IMR-90 (cell line): ENCODE data around the gene SMC5. TPM values are rescaled to one million over a fixed set of nuclear protein-coding genes. Genes with fewer than 3 reads are reported as not detected.
A peak's percentile ranks its signal among the peaks of the same experiment; 100 is the strongest.

Experiments used
- ATAC-seq: fragments of 200-7000 bp; cut with Tn5 transposase; 2 replicates; pipeline ENCODE4 v1.9.1; 2020; ENCODE audit warnings: low read depth, mild to moderate bottlenecking, moderate library complexity
- BruUV-seq: library from RNA; stranded (reverse); fragments of 400-500 nt; replicated peaks from 2 replicates; lab custom pipeline; 2021; lab: Mats Ljungman, UMichigan
- CTCF ChIA-PET: fragments of 300-600 bp; formaldehyde crosslinking; extraction: SDS; loops from one replicate; lab custom pipeline; 2021; ENCODE audit warnings: antibody characterized with exemption; lab: Yijun Ruan, JAX
- POLR2A ChIA-PET: fragments of 300-600 bp; sonication (Branson Sonifier 250); formaldehyde crosslinking; loops from one replicate; lab custom pipeline; 2022; ENCODE audit warnings: antibody characterized with exemption; ENCODE audit not compliant: unreplicated experiment; lab: Charles Lee
- DNase-seq: peaks from one replicate; pipeline ENCODE4 v3.0.0; 2013
- H2AFZ ChIP-seq: replicated peaks from 2 replicates; pipeline ENCODE3; 2013; ENCODE audit warnings: low read length, mild to moderate bottlenecking; ENCODE audit not compliant: poor library complexity
- H2AK5ac ChIP-seq: 2 replicates; pipeline ENCODE4 v1.6.1; 2013; ENCODE audit warnings: low read depth, low read length, inconsistent platforms
- H2AK9ac ChIP-seq: replicated peaks from 2 replicates; pipeline ENCODE3; 2013; ENCODE audit warnings: mild to moderate bottlenecking, low read depth, low read length, moderate library complexity; ENCODE audit not compliant: poor library complexity
- H2BK120ac ChIP-seq: 2 replicates; pipeline ENCODE4 v1.6.1; 2013; ENCODE audit warnings: low read depth, low read length, inconsistent platforms
- H2BK15ac ChIP-seq: 3 replicates; pipeline ENCODE4 v1.6.1; 2013; ENCODE audit warnings: low read depth, low read length, inconsistent platforms
- H2BK20ac ChIP-seq: 2 replicates; pipeline ENCODE4 v1.6.1; 2013; ENCODE audit warnings: low read depth, mild to moderate bottlenecking, inconsistent platforms, low read length, moderate library complexity
- H2BK5ac ChIP-seq: 2 replicates; pipeline ENCODE4 v1.6.1; 2013; ENCODE audit warnings: mild to moderate bottlenecking, low read depth, low read length, inconsistent platforms; ENCODE audit not compliant: poor library complexity, severe bottlenecking
- H3K14ac ChIP-seq: replicated peaks from 2 replicates; pipeline ENCODE4 v1.6.1; 2013; ENCODE audit warnings: low read depth, low read length, inconsistent platforms
- H3K18ac ChIP-seq: 2 replicates; pipeline ENCODE4 v1.6.1; 2013; ENCODE audit warnings: low read depth, low read length, control low read depth
- H3K23ac ChIP-seq: 2 replicates; pipeline ENCODE4 v1.6.1; 2013; ENCODE audit warnings: low read depth, low read length, inconsistent platforms
- H3K27ac ChIP-seq: 2 replicates; pipeline ENCODE4 v1.5.1; 2013; ENCODE audit warnings: mild to moderate bottlenecking, control low read depth, low read length; ENCODE audit not compliant: insufficient read depth
- H3K27me3 ChIP-seq: 2 replicates; pipeline ENCODE4 v1.6.1; 2013; ENCODE audit warnings: low read length; ENCODE audit not compliant: control insufficient read depth, insufficient read depth
- H3K36me3 ChIP-seq: 2 replicates; pipeline ENCODE4 v1.6.1; 2013; ENCODE audit warnings: low read length, mixed read lengths; ENCODE audit not compliant: control insufficient read depth, insufficient read depth
- H3K4ac ChIP-seq: 2 replicates; pipeline ENCODE4 v1.6.1; 2013; ENCODE audit warnings: low read depth, low read length, inconsistent platforms
- H3K4me1 ChIP-seq: 2 replicates; pipeline ENCODE4 v1.6.1; 2013; ENCODE audit warnings: low read length, mixed read lengths; ENCODE audit not compliant: control insufficient read depth, insufficient read depth
- H3K4me2 ChIP-seq: 2 replicates; pipeline ENCODE4 v1.6.1; 2013; ENCODE audit warnings: low read depth, mild to moderate bottlenecking, control low read depth, low read length, moderate library complexity
- H3K4me3 ChIP-seq: 2 replicates; pipeline ENCODE4 v1.5.1; 2013; ENCODE audit warnings: low read depth, mild to moderate bottlenecking, control low read depth, low read length, moderate library complexity; ENCODE audit not compliant: insufficient read depth
- H3K56ac ChIP-seq: 2 replicates; pipeline ENCODE4 v1.6.1; 2013; ENCODE audit warnings: low read length, inconsistent platforms; ENCODE audit not compliant: insufficient read depth; ENCODE audit errors: extremely low read depth
- H3K79me1 ChIP-seq, 2 experiments: 2 replicates each; pipeline ENCODE4 v1.6.1; 2013; ENCODE audit warnings: low read length in 2 of 2, inconsistent platforms in 1 of 2, low read depth in 1 of 2
- H3K9ac ChIP-seq: 2 replicates; pipeline ENCODE4 v1.6.1; 2013; ENCODE audit warnings: low read depth, low read length, control low read depth
- H3K9me1 ChIP-seq: 2 replicates; pipeline ENCODE4 v1.6.1; 2013; ENCODE audit warnings: low read length, inconsistent platforms; ENCODE audit not compliant: insufficient read depth
- H3K9me3 ChIP-seq: 2 replicates; pipeline ENCODE4 v1.6.1; 2013; ENCODE audit warnings: low read length; ENCODE audit not compliant: control insufficient read depth, insufficient read depth
- H4K20me1 ChIP-seq: 2 replicates; pipeline ENCODE4 v1.6.1; 2013; ENCODE audit warnings: low read length, inconsistent platforms; ENCODE audit not compliant: insufficient read depth
- H4K5ac ChIP-seq: 2 replicates; pipeline ENCODE4 v1.6.1; 2013; ENCODE audit warnings: mild to moderate bottlenecking, low read depth, low read length, control low read depth
- H4K8ac ChIP-seq, 2 experiments: 2 replicates each; pipeline ENCODE4 v1.6.1; 2013; ENCODE audit warnings: low read depth in 2 of 2, low read length in 2 of 2, control low read depth in 1 of 2, inconsistent platforms in 1 of 2
- H4K91ac ChIP-seq: 2 replicates; pipeline ENCODE4 v1.6.1; 2013; ENCODE audit warnings: low read depth, low read length, inconsistent platforms; ENCODE audit not compliant: insufficient read depth
- BHLHE40 ChIP-seq: fragments of 150-350 bp; IDR thresholded peaks from 2 replicates; pipeline ENCODE4 v1.6.1; 2016; ENCODE audit warnings: mild to moderate bottlenecking, low read depth, low read length
- CEBPB ChIP-seq: IDR thresholded peaks from 2 replicates; pipeline ENCODE4 v1.6.1; 2012; ENCODE audit warnings: low read depth, low read length, improper control_type of control experiment
- CHD1 ChIP-seq: IDR thresholded peaks from 2 replicates; pipeline ENCODE4 v1.6.1; 2012; ENCODE audit warnings: low read depth, low read length, improper control_type of control experiment
- FOS ChIP-seq: fragments of 150-350 bp; IDR thresholded peaks from 2 replicates; pipeline ENCODE4 v1.6.1; 2016; ENCODE audit warnings: low read depth, low read length
- MAFK ChIP-seq: IDR thresholded peaks from 2 replicates; pipeline ENCODE4 v1.6.1; 2012; ENCODE audit warnings: low read depth, low read length, improper control_type of control experiment
- MAZ ChIP-seq: IDR thresholded peaks from 2 replicates; pipeline ENCODE4 v1.6.1; 2012; ENCODE audit warnings: low read depth, mild to moderate bottlenecking, low read length, improper control_type of control experiment, moderate library complexity, borderline replicate concordance
- MXI1 ChIP-seq: IDR thresholded peaks from 2 replicates; pipeline ENCODE4 v1.6.1; 2012; ENCODE audit warnings: low read depth, mild to moderate bottlenecking, low read length, moderate library complexity, borderline replicate concordance
- NFE2L2 ChIP-seq: fragments of 150-350 bp; IDR thresholded peaks from 2 replicates; pipeline ENCODE4 v1.6.1; 2016; ENCODE audit warnings: low read depth, mild to moderate bottlenecking, low read length
- POLR2A ChIP-seq: IDR thresholded peaks from 2 replicates; pipeline ENCODE4 v1.6.1; 2012; ENCODE audit warnings: mild to moderate bottlenecking, low read depth, low read length
- RAD21 ChIP-seq: IDR thresholded peaks from 2 replicates; pipeline ENCODE4 v1.6.1; 2012; ENCODE audit warnings: low read length, improper control_type of control experiment
- RFX5 ChIP-seq: IDR thresholded peaks from 2 replicates; pipeline ENCODE4 v1.8.0; 2012; ENCODE audit warnings: low read depth, mild to moderate bottlenecking, low read length, moderate library complexity
- SMC3 ChIP-seq: fragments of 150-350 bp; IDR thresholded peaks from 2 replicates; pipeline ENCODE4 v1.6.1; 2016; ENCODE audit warnings: low read depth, mild to moderate bottlenecking, antibody characterized with exemption, low read length, moderate library complexity
- USF2 ChIP-seq: fragments of 150-350 bp; IDR thresholded peaks from 2 replicates; pipeline ENCODE4 v1.6.1; 2017; ENCODE audit warnings: mild to moderate bottlenecking, antibody characterized with exemption, low read length, low read depth
- WGBS, 2 experiments: methylation state at CpG; one replicate each; pipeline versions ENCODE4 v1.1.5 to v1.1.7; 2013; ENCODE audit warnings: missing lambda C conversion rate in 2 of 2; ENCODE audit not compliant: insufficient read length in 1 of 2; ENCODE audit errors: extremely low coverage in 2 of 2; 5-methylcytosine and 5-hydroxymethylcytosine counted together
- dilution Hi-C: fragments of 300-500 bp; cut with HindIII; formaldehyde crosslinking; loops from one replicate; pipeline ENCODE4 v1.14.3; 2018; ENCODE audit warnings: low sequenced_read_pairs; ENCODE audit not compliant: unreplicated experiment
- in situ Hi-C: fragments of 300-500 bp; cut with MboI; formaldehyde crosslinking; loops from 3 replicates; pipeline ENCODE4 v1.14.3; 2019; ENCODE audit warnings: low sequenced_read_pairs, inconsistent platforms, mixed read lengths
- intact Hi-C: fragments of 100-400 bp; cut with micrococcal nuclease; formaldehyde crosslinking; loops from 2 replicates; pipeline ENCODE4 v1.10.0; 2022
- polyA plus RNA-seq, 3 experiments: library from polyadenylated mRNA; depleted of rRNA; stranded (reverse); fragments of >200 nt; gene quantifications; 2 replicates each; pipeline ENCODE4 v1.2.3, GENCODE V29; 2012; ENCODE audit warnings: low replicate concordance in 1 of 3
- total RNA-seq: library from RNA; depleted of rRNA; stranded (reverse); fragments of >200 nt; gene quantifications from 2 replicates; pipeline ENCODE4 v1.2.3, GENCODE V29; 2012
- TF ChIP-seq, protein P1 (sequence below): fragments of 150-350 bp; IDR thresholded peaks from 2 replicates; pipeline ENCODE4 v1.6.1; 2016; ENCODE audit warnings: low read depth, mild to moderate bottlenecking, low read length, moderate library complexity, borderline replicate concordance
- TF ChIP-seq, protein P2 (sequence below): conservative IDR thresholded peaks from 2 replicates; pipeline ENCODE4 v1.5.1; 2012; ENCODE audit warnings: mild to moderate bottlenecking, low read depth, low read length, improper control_type of control experiment

The SMC5 gene
- total and polyA plus RNA-seq, 2 of the 4 experiments (the other 2 are of a cell fraction) = 12.0 to 13.3 TPM

- peak overlapping the region; percentile 85 for H4K5ac ChIP-seq
- no CpG with 5 or more reads among the region's 3 CpGs for WGBS, 2 experiments
- H3K9me1 ChIP-seq = 0 out of 2 replicates have a peak, but pooled peaks cover 3% of the 10 kb centered on the region
- BruUV-seq = no TSS peak
- peaks cover 14% of the 10 kb centered on the region for H4K20me1 ChIP-seq
- CTCF ChIA-PET = interaction anchor here (0.9 to 2.9 kb wide), 3 partner anchors 137 to 345 kb away, joined by 3 to 8 read pairs (median 6); no protein-coding TSS in a partner anchor
- peak overlapping the region; percentile 93 for H2BK5ac ChIP-seq
- in situ Hi-C loops = no loop called here
- no peaks in the 10 kb centered on the region for H3K27me3 ChIP-seq
- H2AFZ ChIP-seq = peak overlapping the region; percentile 38
- DNase-seq = no peak
- peak overlapping the region; percentile 99 for H3K23ac ChIP-seq
- intact Hi-C loops = loop anchor here (2.0 to 10.0 kb wide), 2 partner anchors 157 to 283 kb away; partner anchors contain the start of gene KLF9
- H3K4me1 ChIP-seq = peaks cover 23% of the 10 kb centered on the region
- peak overlapping the region; percentile 83; the same call in 1 of the 2 replicates for H3K18ac ChIP-seq
- H3K4me3 ChIP-seq = peak overlapping the region; percentile 11; the same call in 1 of the 2 replicates
- peak overlapping the region; percentile 97 for H4K91ac ChIP-seq
- peak overlapping the region; percentile 99 for H3K14ac ChIP-seq
- peak overlapping the region; percentile 2 for H2AK9ac ChIP-seq
- TF ChIP-seq CEBPB (no peak), RAD21 (no peak), POLR2A (no peak), NFE2L2 (no peak), RFX5 (no peak), USF2 (no peak), MAZ (no peak), MXI1 (no peak), CHD1 (no peak), BHLHE40 (no peak), SMC3 (no peak), MAFK (no peak), FOS (no peak)
- TF ChIP-seq, protein P1, sequence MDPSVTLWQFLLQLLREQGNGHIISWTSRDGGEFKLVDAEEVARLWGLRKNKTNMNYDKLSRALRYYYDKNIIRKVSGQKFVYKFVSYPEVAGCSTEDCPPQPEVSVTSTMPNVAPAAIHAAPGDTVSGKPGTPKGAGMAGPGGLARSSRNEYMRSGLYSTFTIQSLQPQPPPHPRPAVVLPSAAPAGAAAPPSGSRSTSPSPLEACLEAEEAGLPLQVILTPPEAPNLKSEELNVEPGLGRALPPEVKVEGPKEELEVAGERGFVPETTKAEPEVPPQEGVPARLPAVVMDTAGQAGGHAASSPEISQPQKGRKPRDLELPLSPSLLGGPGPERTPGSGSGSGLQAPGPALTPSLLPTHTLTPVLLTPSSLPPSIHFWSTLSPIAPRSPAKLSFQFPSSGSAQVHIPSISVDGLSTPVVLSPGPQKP = no peak
- TF ChIP-seq, protein P2, sequence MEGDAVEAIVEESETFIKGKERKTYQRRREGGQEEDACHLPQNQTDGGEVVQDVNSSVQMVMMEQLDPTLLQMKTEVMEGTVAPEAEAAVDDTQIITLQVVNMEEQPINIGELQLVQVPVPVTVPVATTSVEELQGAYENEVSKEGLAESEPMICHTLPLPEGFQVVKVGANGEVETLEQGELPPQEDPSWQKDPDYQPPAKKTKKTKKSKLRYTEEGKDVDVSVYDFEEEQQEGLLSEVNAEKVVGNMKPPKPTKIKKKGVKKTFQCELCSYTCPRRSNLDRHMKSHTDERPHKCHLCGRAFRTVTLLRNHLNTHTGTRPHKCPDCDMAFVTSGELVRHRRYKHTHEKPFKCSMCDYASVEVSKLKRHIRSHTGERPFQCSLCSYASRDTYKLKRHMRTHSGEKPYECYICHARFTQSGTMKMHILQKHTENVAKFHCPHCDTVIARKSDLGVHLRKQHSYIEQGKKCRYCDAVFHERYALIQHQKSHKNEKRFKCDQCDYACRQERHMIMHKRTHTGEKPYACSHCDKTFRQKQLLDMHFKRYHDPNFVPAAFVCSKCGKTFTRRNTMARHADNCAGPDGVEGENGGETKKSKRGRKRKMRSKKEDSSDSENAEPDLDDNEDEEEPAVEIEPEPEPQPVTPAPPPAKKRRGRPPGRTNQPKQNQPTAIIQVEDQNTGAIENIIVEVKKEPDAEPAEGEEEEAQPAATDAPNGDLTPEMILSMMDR = no peak
- H3K9me3 ChIP-seq = 0 out of 2 replicates have a peak, but pooled peaks cover 2% of the 10 kb centered on the region
- peak overlapping the region; percentile 81 for H3K4me2 ChIP-seq
- peak overlapping the region; percentile 99 to 100 for H4K8ac ChIP-seq
- peak overlapping the region; percentile 71 for H2AK5ac ChIP-seq
- no peak for ATAC-seq
- H2BK120ac ChIP-seq = peak overlapping the region; percentile 89
- H3K9ac ChIP-seq = peak overlapping the region; percentile 98
- peaks cover 9% of the 10 kb centered on the region; the same call in 1 of the 2 replicates for H3K36me3 ChIP-seq
- H3K56ac ChIP-seq = peak overlapping the region; percentile 98
- peak overlapping the region; percentile 30 for H2BK20ac ChIP-seq
- 0 out of 3 replicates have a peak overlapping the region, but pooled peaks have one; percentile 56 for H2BK15ac ChIP-seq
- H3K4ac ChIP-seq = peak overlapping the region; percentile 97
- H3K79me1 ChIP-seq = peaks cover 14 to 56% of the 10 kb centered on the region in 2 experiments
- dilution Hi-C loops = no loop called here
- POLR2A ChIA-PET = interaction anchor here (0.7 to 0.9 kb wide), 2 partner anchors 281 to 391 kb away, joined by 3 read pairs; no protein-coding TSS in a partner anchor
- H3K27ac ChIP-seq = peak overlapping the region; percentile 97
These were observed 1.3 kb upstream of the SMC5 start for GRCh38 chr9:70257502-70257901.
